ENCODE results near the gene GMDS.
"Not testable (repeated sequence)": the region's sequence is repeated elsewhere in the genome, so short reads cannot be mapped to it uniquely, and the experiment has no call there.

The GMDS gene

GRCh38 chr6:1700278-1700967, 545.0 kb downstream of the GMDS start:
- DNase-seq = no peak

GRCh38 chr6:1698527-1698926, 546.9 kb downstream of the GMDS start:
- no peak for DNase-seq

GRCh38 chr6:1697688-1698351, 547.6 kb downstream of the GMDS start:
- DNase-seq = no peak

GRCh38 chr6:1696463-1696850, 548.9 kb downstream of the GMDS start:
- no peak for DNase-seq

GRCh38 chr6:1695546-1696462, 549.6 kb downstream of the GMDS start:
- no peak for DNase-seq

- DNase-seq = not testable (repeated sequence)
These were observed 553.6 kb downstream of the GMDS start for GRCh38 chr6:1691828-1692227.

- DNase-seq = not testable (repeated sequence)
These were observed 554.7 kb downstream of the GMDS start for GRCh38 chr6:1690656-1691055.

GRCh38 chr6:1689141-1689540, 556.3 kb downstream of the GMDS start:
- DNase-seq = no peak

- no peak for DNase-seq
These were observed 557.0 kb downstream of the GMDS start for GRCh38 chr6:1688396-1688795.

- no peak for DNase-seq
These were observed 558.0 kb downstream of the GMDS start for GRCh38 chr6:1687402-1687801.

- DNase-seq = no peak
These were observed 559.0 kb downstream of the GMDS start for GRCh38 chr6:1686117-1687098.

- no peak for DNase-seq
These were observed 565.7 kb downstream of the GMDS start for GRCh38 chr6:1679688-1680068.

GRCh38 chr6:1679031-1679687, 566.2 kb downstream of the GMDS start:
- no peak for DNase-seq

GRCh38 chr6:1678201-1678600, 567.2 kb downstream of the GMDS start:
- DNase-seq = no peak

GRCh38 chr6:1672379-1672778, 573.0 kb downstream of the GMDS start:
- no peak for DNase-seq

GRCh38 chr6:1670711-1671462, 574.5 kb downstream of the GMDS start:
- DNase-seq = no peak

- DNase-seq = no peak
These were observed 575.4 kb downstream of the GMDS start for GRCh38 chr6:1669996-1670395.

GRCh38 chr6:1668456-1668855, 576.9 kb downstream of the GMDS start:
- DNase-seq = not testable (repeated sequence)

- DNase-seq = no peak
These were observed 577.6 kb downstream of the GMDS start for GRCh38 chr6:1667805-1668175.

- peak; percentile 22 for DNase-seq
These were observed 578.2 kb downstream of the GMDS start for GRCh38 chr6:1667012-1667804.

Measured in NCI-H82 (cell line).